SK-N-SH (cell line): ENCODE data around the gene CHPF.

ENCODE experiments used
- CHD2 ChIP-seq: fragments of 150-350 bp; IDR thresholded peaks from 2 replicates; pipeline ENCODE4 v1.6.1; 2018; ENCODE audit warnings: low read length; ENCODE audit not compliant: partially characterized antibody
- MEF2A ChIP-seq: IDR thresholded peaks from 2 replicates; pipeline ENCODE4 v1.4.0; 2012; ENCODE audit warnings: low read depth, borderline replicate concordance
- TF ChIP-seq, protein P1 (sequence below): IDR thresholded peaks from 2 replicates; pipeline ENCODE4 v1.4.0; 2012; ENCODE audit warnings: low read depth, borderline replicate concordance

- TF ChIP-seq CHD2 = no peak
- TF ChIP-seq, protein P1, sequence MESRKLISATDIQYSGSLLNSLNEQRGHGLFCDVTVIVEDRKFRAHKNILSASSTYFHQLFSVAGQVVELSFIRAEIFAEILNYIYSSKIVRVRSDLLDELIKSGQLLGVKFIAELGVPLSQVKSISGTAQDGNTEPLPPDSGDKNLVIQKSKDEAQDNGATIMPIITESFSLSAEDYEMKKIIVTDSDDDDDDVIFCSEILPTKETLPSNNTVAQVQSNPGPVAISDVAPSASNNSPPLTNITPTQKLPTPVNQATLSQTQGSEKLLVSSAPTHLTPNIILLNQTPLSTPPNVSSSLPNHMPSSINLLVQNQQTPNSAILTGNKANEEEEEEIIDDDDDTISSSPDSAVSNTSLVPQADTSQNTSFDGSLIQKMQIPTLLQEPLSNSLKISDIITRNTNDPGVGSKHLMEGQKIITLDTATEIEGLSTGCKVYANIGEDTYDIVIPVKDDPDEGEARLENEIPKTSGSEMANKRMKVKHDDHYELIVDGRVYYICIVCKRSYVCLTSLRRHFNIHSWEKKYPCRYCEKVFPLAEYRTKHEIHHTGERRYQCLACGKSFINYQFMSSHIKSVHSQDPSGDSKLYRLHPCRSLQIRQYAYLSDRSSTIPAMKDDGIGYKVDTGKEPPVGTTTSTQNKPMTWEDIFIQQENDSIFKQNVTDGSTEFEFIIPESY = no peak
- no peak for TF ChIP-seq MEF2A
Observed at GRCh38 chr2:219556413-219556812, 12.8 kb upstream of the CHPF start.
